K562 (cell line): ENCODE data around the gene ADK. TPM values are rescaled to one million over a fixed set of nuclear protein-coding genes. Genes with fewer than 3 reads are reported as not detected.

Experiments used
- ATAC-seq: fragments of 200-7000 bp; cut with Tn5 transposase; 3 replicates; pipeline ENCODE4 v1.9.1; 2020; ENCODE audit warnings: moderate library complexity
- BruUV-seq: library from RNA; stranded (reverse); fragments of 400-500 nt; replicated peaks from 2 replicates; lab custom pipeline; 2021; lab: Mats Ljungman, UMichigan
- CTCF ChIA-PET: fragments of 300-600 bp; formaldehyde crosslinking; extraction: SDS; loops from one replicate; lab custom pipeline; 2021; ENCODE audit warnings: low intra/inter-chr PET ratio; lab: Yijun Ruan, JAX
- POLR2A ChIA-PET: fragments of 300-600, 350-650 bp; sonication (Branson Sonifier 250); formaldehyde crosslinking; extraction: SDS; loops from one replicate; lab custom pipeline; 2021; ENCODE audit warnings: antibody characterized with exemption, inconsistent platforms; lab: Yijun Ruan, JAX
- DNase-seq, 4 experiments: peaks; one replicate each; pipeline versions ENCODE4 v3.0.0 to v3.0.0-alpha.2; 2011 to 2018; ENCODE audit warnings: low spot score in 3 of 4, mixed read lengths in 3 of 4; ENCODE audit errors: extremely low read depth in 1 of 4
- FAIRE-seq: peaks from 2 replicates; lab custom pipeline; 2011; peaks lifted over from hg19 to GRCh38; lab: Jason Lieb, UNC
- H2AFZ ChIP-seq: 2 replicates; pipeline ENCODE4 v1.6.0; 2011; ENCODE audit warnings: low read depth, low read length, control low read depth, inconsistent platforms
- H3K27ac ChIP-seq: fragments of 200-600 bp; 3 replicates; pipeline ENCODE4 v1.8.0; 2011; ENCODE audit warnings: low read depth, mild to moderate bottlenecking, control low read depth, inconsistent platforms, low read length, moderate library complexity, mixed read lengths; ENCODE audit errors: extremely low read depth
- H3K27me3 ChIP-seq, 2 experiments: fragments of 300-600 bp in 1 of 2; 2 replicates in 1 of 2; 3 replicates in 1 of 2; pipeline versions ENCODE4 v1.6.0 to v1.8.0; 2011; ENCODE audit warnings: inconsistent platforms in 2 of 2, low read length in 2 of 2, mild to moderate bottlenecking in 1 of 2, mixed read lengths in 1 of 2, moderate library complexity in 1 of 2; ENCODE audit not compliant: control insufficient read depth in 2 of 2, insufficient read depth in 2 of 2
- H3K36me3 ChIP-seq: fragments of 300-600 bp; 3 replicates; pipeline ENCODE4 v1.8.0; 2011; ENCODE audit warnings: mild to moderate bottlenecking, low read length, inconsistent platforms; ENCODE audit not compliant: control insufficient read depth, insufficient read depth
- H3K4me1 ChIP-seq, 2 experiments: fragments of 200-600 bp in 1 of 2; replicated peaks in 1 of 2; 2 replicates in 1 of 2; 3 replicates in 1 of 2; pipeline versions ENCODE4 v1.5.1 to v1.8.0; 2011; ENCODE audit warnings: inconsistent platforms in 2 of 2, low read length in 2 of 2, mild to moderate bottlenecking in 1 of 2, mixed read lengths in 1 of 2, moderate library complexity in 1 of 2; ENCODE audit not compliant: control insufficient read depth in 2 of 2, insufficient read depth in 2 of 2
- H3K4me2 ChIP-seq: 2 replicates; pipeline ENCODE4 v1.6.1; 2011; ENCODE audit warnings: low read length, control low read depth, inconsistent platforms, mixed read lengths; ENCODE audit not compliant: insufficient read depth
- H3K4me3 ChIP-seq: fragments of 200-600 bp; sonication (generic), shearing (Covaris generic); 2 replicates; pipeline ENCODE4 v1.5.1; 2016; ENCODE audit warnings: control low read depth, inconsistent platforms
- H3K79me2 ChIP-seq: fragments of 200-600 bp; 3 replicates; pipeline ENCODE4 v1.8.0; 2011; ENCODE audit warnings: low read length, inconsistent platforms; ENCODE audit not compliant: control insufficient read depth, insufficient read depth
- H3K9ac ChIP-seq, 2 experiments: 2 replicates each; pipeline versions ENCODE4 v1.6.0 to v1.6.1; 2011; ENCODE audit warnings: low read depth in 2 of 2, low read length in 2 of 2, control low read depth in 1 of 2, inconsistent platforms in 1 of 2, mild to moderate bottlenecking in 1 of 2, mixed read lengths in 1 of 2; ENCODE audit not compliant: insufficient read depth in 1 of 2
- H3K9me1 ChIP-seq: one replicate; pipeline ENCODE4 v1.6.0; 2011; ENCODE audit warnings: inconsistent platforms, mild to moderate bottlenecking, low read length, moderate library complexity; ENCODE audit not compliant: control insufficient read depth, insufficient read depth
- H3K9me3 ChIP-seq: replicated peaks from 2 replicates; pipeline ENCODE4 v1.5.1; 2011; ENCODE audit warnings: low read depth, low read length, inconsistent platforms; ENCODE audit not compliant: control insufficient read depth, insufficient read depth
- H4K20me1 ChIP-seq: replicated peaks from 2 replicates; pipeline ENCODE4 v1.6.1; 2011; ENCODE audit warnings: low read length, inconsistent platforms, mixed read lengths; ENCODE audit not compliant: control insufficient read depth, insufficient read depth
- BCOR ChIP-seq: fragments of 450-650 bp; IDR thresholded peaks from 2 replicates; pipeline ENCODE4 v1.6.1; 2016
- CREB1 ChIP-seq, 2 experiments: sonication (generic) in 1 of 2; formaldehyde crosslinking in 1 of 2; IDR thresholded peaks; 2 replicates each; pipeline versions ENCODE4 v1.6.1 to v1.8.0; 2012 to 2022; ENCODE audit warnings: inconsistent platforms in 1 of 2, mild to moderate bottlenecking in 1 of 2, missing genetic modification reagents in 1 of 2, moderate library complexity in 1 of 2
- HOXB6 ChIP-seq: fragments of 250-450 bp; sonication (Bioruptor Pico); IDR thresholded peaks from 2 replicates; pipeline ENCODE4 v1.5.1; 2022; ENCODE audit warnings: mild to moderate bottlenecking, borderline replicate concordance
- KAT2B ChIP-seq: IDR thresholded peaks from one replicate; pipeline ENCODE4 v1.6.1; 2012; ENCODE audit warnings: low read depth, mild to moderate bottlenecking, control low read depth, inconsistent platforms, low read length, moderate library complexity
- MLLT1 ChIP-seq, 2 experiments: fragments of 450-650 bp; IDR thresholded peaks; 2 replicates each; pipeline ENCODE4 v1.6.1; 2016
- MTA3 ChIP-seq: fragments of 450-650 bp; formaldehyde crosslinking; IDR thresholded peaks from 2 replicates; pipeline ENCODE4 v1.6.1; 2017; ENCODE audit warnings: mild to moderate bottlenecking, borderline replicate concordance
- MYC ChIP-seq, 2 experiments: fragments of 250-450 bp in 1 of 2; sonication (Bioruptor Pico) in 1 of 2; IDR thresholded peaks; 2 replicates each; pipeline versions ENCODE4 v1.5.1 to v1.6.1; 2012 to 2021; ENCODE audit warnings: low read depth in 2 of 2, borderline replicate concordance in 1 of 2, improper control_type of control experiment in 1 of 2, low read length in 1 of 2, mild to moderate bottlenecking in 1 of 2, moderate library complexity in 1 of 2
- NBN ChIP-seq: fragments of 450-650 bp; IDR thresholded peaks from 2 replicates; pipeline ENCODE4 v1.6.1; 2016; ENCODE audit warnings: low read depth, mild to moderate bottlenecking
- NONO ChIP-seq, 2 experiments: fragments of 200-400 bp in 1 of 2; fragments of 450-650 bp in 1 of 2; formaldehyde crosslinking in 1 of 2; IDR thresholded peaks; 2 replicates each; pipeline ENCODE4 v1.6.1; 2017; ENCODE audit warnings: low read depth in 2 of 2, mild to moderate bottlenecking in 2 of 2, moderate library complexity in 2 of 2, low read length in 1 of 2
- PCBP1 ChIP-seq: fragments of 200-400 bp; formaldehyde crosslinking; IDR thresholded peaks from 2 replicates; pipeline ENCODE4 v1.6.1; 2018; ENCODE audit warnings: mild to moderate bottlenecking, low read depth, low read length; ENCODE audit not compliant: poor library complexity, severe bottlenecking
- TAF9B ChIP-seq: fragments of 450-650 bp; IDR thresholded peaks from 2 replicates; pipeline ENCODE4 v1.6.1; 2018; ENCODE audit warnings: mild to moderate bottlenecking; ENCODE audit not compliant: partially characterized antibody
- TFE3 ChIP-seq: fragments of 450-650 bp; formaldehyde crosslinking; IDR thresholded peaks from 2 replicates; pipeline ENCODE4 v1.4.0; 2020; ENCODE audit warnings: mild to moderate bottlenecking, mixed read lengths
- ZNF197 ChIP-seq: fragments of 200-800 bp; sonication (Bioruptor generic); IDR thresholded peaks from 2 replicates; pipeline ENCODE4 v1.6.1; 2016; ENCODE audit warnings: low read depth, missing genetic modification characterization, missing compliant biosample characterization
- WGBS: fragments of 100-300 bp; shearing (Covaris generic); methylation state at CpG from one replicate; pipeline ENCODE4 v1.1.6; 2016; ENCODE audit warnings: low coverage, mixed read lengths; ENCODE audit not compliant: insufficient coverage; ENCODE audit errors: missing lambda C conversion rate; 5-methylcytosine and 5-hydroxymethylcytosine counted together
- in situ Hi-C: fragments of 300-500 bp; cut with MboI; formaldehyde crosslinking; loops from 4 replicates; pipeline ENCODE4 v1.15.0; 2018; ENCODE audit warnings: inconsistent platforms, mixed read lengths
- intact Hi-C: fragments of 100-400 bp; cut with micrococcal nuclease; formaldehyde crosslinking; loops from 2 replicates; pipeline ENCODE4 v1.14.2; 2022
- polyA plus RNA-seq, 8 experiments: library from polyadenylated mRNA; depleted of rRNA in 4 of 8; stranded (reverse) in 5 of 8; unstranded in 3 of 8; fragments of >200 nt; fragmentation: Nextera tagmentation in 2 of 8; fragmentation: Illumina TruSeq in 1 of 8; extraction: Ambion mirVana in 2 of 8; extraction: Trizol in 1 of 8; gene quantifications; 2 replicates each; pipeline versions ENCODE4 v1.2.1 to v1.2.3, GENCODE V29; 2011 to 2014; ENCODE audit warnings: inconsistent platforms in 1 of 8, missing spikeins in 1 of 8
- total RNA-seq, 7 experiments: library from RNA; depleted of rRNA in 6 of 7; stranded (reverse); fragments of >200 nt in 6 of 7; fragmentation: Illumina TruSeq in 2 of 7; extraction: Trizol in 2 of 7; gene quantifications; 2 replicates each; pipeline versions ENCODE4 v1.2.1 to v1.2.3, GENCODE V29; 2011 to 2021; ENCODE audit warnings: low replicate concordance in 1 of 7

The ADK gene
- total and polyA plus RNA-seq, 9 of the 15 experiments (the other 6 are each of a cell fraction or from before 2014, with no cell fraction given): 54.2 to 97.8 (median 73.6) TPM

- H3K9me1 ChIP-seq: no peaks in the 10 kb centered on the region
- H4K20me1 ChIP-seq: no peaks in the 10 kb centered on the region
- no peak overlapping the region for H2AFZ ChIP-seq
- no peak overlapping the region for H3K4me3 ChIP-seq
- POLR2A ChIA-PET: no interaction called here
- peaks cover 2 to 6% of the 10 kb centered on the region in 2 experiments; a peak in 2 of 5 replicates for H3K4me1 ChIP-seq
- ATAC-seq (no peak), DNase-seq (no peak), FAIRE-seq (no peak)
- no peaks in the 10 kb centered on the region for H3K9me3 ChIP-seq
- no peak overlapping the region for H3K4me2 ChIP-seq
- no TSS peak for BruUV-seq
- H3K27ac ChIP-seq: no peak overlapping the region
- in situ Hi-C loops: no loop called here
- 96% methylated on average over 1 of the region's 1 CpG for WGBS
- no peak overlapping the region for H3K9ac ChIP-seq
- no peaks in the 10 kb centered on the region for H3K36me3 ChIP-seq
- no peaks in the 10 kb centered on the region for H3K27me3 ChIP-seq
- intact Hi-C loops: no loop called here
- TF ChIP-seq BCOR: no peak
- TF ChIP-seq NONO (IDR thresholded peaks at IDR 0.05; ENCODE audit: low read depth in 2 of 2, low read length in 1 of 2): no peak
- TF ChIP-seq, all 486 proteins: peak for 0
- CTCF ChIA-PET: no interaction called here
- no peaks in the 10 kb centered on the region for H3K79me2 ChIP-seq
These were observed 329.8 kb downstream of the ADK start for GRCh38 chr10:74480778-74481177.

GRCh38 chr10:74483356-74483755 lies 332.3 kb downstream of the ADK start:
- BruUV-seq: no TSS peak
- ChIA-PET CTCF (no interaction called here), POLR2A (no interaction called here)
- Histone ChIP-seq H3K4me1 (no peaks in the 10 kb centered on the region), H3K27ac (no peak overlapping the region), H3K9me3 (no peaks in the 10 kb centered on the region), H3K9me1 (no peaks in the 10 kb centered on the region), H2AFZ (no peak overlapping the region), H3K4me3 (no peak overlapping the region), H3K4me2 (no peak overlapping the region), H3K27me3 (no peaks in the 10 kb centered on the region), H3K79me2 (no peaks in the 10 kb centered on the region), H3K9ac (no peak overlapping the region), H3K36me3 (no peaks in the 10 kb centered on the region), H4K20me1 (no peaks in the 10 kb centered on the region)
- in situ Hi-C loops: no loop called here
- DNase-seq: no peak
- no peak for ATAC-seq
- 90% methylated on average over 3 of the region's 3 CpGs for WGBS
- intact Hi-C loops: no loop called here
- no peak for FAIRE-seq
- TF ChIP-seq NBN (no peak), CREB1 (IDR thresholded peaks at IDR 0.05) (no peak), CREB1 (CRISPR knock-in tag; IDR thresholded peaks at IDR 0.05) (no peak), TAF9B (no peak), KAT2B (no peak), ZNF197 (no peak), MYC (IDR thresholded peaks at IDR 0.05; ENCODE audit: low read depth, low read length) (no peak), MYC (CRISPR knock-in tag; IDR thresholded peaks at IDR 0.05; ENCODE audit: borderline replicate concordance, low read depth) (no peak), TFE3 (CRISPR knock-in tag) (no peak), HOXB6 (CRISPR knock-in tag) (no peak), MTA3 (no peak), PCBP1 (no peak), MLLT1 (IDR thresholded peaks at IDR 0.05) (no peak)
